HG03280 (cell line): ENCODE results near the gene ATP8A2.

Experiments
- ATAC-seq: cut with Tn5 transposase; IDR thresholded peaks from one replicate; pipeline ENCODE4 v1.9.1; 2021; ENCODE audit warnings: mild to moderate bottlenecking, moderate library complexity; ENCODE audit not compliant: unreplicated experiment

Gene ATP8A2

DNA sequence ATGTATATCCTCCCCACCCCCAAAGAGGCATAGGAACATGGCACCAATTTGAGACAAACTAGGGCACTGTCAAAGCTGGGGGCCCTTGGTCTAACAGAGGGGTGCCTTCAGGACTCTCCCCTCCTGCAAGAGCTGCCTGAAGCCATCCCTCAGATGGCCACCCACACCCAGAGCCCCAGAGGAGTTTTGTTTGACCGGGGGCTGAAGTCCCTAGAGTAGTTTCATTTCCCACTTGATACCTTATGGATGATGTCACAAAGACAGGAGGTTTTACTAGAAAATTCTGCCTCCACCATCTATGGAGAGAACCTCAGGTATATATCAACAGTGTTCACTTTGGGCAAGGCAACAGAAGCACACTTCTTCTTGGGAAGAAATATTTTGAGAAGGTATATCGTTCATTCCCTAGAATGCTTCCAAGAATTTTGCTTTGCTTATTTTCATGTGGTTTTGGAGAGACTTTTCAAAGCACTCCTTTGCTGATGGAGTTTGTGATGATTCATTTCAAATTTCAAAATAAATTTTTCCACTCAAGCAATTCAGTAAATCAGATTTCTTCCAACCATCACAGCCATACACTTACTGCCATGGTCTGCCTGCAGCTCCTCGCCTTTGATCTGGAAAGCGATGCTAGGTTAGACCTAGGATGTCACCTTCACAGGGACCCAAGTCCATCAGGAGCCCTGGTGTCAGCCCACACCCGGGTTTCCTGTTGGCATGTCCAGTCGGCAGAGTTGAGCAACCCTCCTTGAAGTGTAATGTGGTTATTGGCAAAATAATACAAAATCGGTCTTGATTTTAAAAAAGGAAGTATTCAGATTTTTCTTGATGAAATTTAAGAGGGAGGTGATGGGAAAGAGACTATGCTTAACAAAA, 473.0 kb downstream of the ATP8A2 start:
- ATAC-seq: no peak

DNA sequence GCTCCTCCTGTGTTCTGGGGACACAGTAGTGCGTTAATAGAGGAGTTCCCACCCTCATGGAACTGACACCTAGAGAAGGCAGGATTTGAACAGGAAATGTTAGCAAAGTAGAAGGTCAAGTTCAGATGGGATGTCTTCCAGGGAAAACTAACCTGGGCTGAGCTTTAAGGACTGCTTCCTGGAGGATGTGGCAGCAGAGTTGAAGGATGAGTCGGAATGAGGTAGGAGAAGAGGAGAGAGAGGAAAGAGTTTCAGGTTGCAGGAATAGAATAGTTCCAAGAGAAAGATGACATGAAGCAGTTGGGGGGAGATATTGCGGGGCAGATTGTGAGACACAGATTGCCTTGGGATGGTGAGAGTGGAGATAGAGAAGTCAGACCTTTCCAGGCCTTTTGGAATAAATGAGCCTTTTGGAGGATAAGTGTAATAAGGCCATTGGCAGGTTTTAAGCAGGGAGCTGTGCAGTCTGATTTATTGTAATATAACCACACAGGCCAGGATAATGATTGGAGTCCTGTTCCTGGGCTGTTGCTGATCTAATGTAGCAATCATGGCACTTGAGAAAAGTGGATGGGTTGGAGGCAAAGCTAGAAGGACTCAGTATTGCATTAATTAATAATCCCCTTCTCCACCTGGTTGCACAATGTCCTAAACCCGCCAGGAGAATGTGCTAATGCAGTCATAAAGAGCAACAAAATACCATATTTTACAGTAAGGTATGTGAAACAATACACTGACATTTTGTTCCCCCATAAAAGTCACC, 474.6 kb downstream of the ATP8A2 start:
- no peak for ATAC-seq

DNA sequence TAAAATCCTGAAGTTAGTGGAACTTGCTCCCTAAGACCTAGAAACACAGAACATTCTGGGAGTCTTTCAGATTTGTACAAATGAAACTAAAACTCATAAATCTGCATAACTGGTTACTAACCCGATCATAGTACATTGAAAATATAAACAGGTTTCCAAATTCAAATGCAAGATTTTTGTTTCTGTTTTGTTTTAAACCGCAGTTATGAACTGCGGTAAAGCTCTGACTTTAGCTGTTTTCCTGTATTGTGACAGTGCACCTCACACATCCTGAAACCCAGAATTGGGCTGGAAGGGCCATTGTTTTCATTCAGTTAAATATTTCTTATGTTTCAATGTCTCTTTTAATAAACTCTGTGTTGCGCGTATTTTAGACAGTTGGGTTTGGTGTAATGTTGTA, 475.4 kb downstream of the ATP8A2 start:
- no peak for ATAC-seq

DNA sequence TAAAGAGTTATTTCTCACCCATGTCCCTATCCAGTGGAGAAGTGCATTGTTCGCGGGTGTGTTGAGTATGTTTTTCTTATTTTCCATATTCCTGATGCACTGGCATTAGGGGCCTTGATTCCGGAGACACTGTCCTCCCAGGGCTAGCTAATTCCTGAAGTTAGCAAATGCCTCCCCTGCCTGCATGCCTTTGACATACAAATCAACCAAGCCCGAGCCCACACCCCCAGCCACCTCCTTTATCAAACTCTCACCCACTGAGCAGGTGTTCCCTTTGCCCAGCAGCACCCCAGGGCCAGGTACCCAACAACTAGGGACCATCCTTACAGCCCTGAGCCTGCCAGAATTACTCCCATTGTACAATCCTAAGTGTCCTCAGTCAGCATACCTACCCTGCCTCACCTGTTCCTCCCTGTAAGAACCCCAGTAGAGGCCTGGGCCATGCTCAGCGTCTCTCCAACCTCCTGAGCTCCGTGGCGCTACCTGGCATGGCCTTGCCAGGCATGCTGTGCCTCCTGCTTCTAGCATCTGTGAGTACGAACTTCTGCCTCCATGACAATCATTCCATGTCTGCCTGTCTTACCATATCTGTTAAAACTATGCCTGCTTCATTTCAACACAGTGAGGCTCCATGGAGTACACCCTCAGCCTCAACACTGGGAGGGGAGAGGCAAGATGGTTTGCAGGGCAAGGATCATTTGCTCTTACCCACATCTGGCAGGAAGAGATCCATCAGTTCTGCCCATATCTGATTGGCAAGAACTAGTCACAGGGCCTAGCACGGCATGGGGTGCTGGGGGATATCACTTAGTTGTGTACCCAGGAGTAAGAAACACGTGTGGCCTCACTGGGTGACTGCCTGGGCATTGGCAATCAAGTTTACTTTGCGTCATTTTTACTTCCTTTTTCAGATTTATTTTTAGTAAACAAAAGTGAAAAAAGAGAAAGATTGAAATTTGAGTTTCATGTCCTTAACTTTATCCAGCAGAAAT, 476.2 kb downstream of the ATP8A2 start:
- ATAC-seq: no peak

DNA sequence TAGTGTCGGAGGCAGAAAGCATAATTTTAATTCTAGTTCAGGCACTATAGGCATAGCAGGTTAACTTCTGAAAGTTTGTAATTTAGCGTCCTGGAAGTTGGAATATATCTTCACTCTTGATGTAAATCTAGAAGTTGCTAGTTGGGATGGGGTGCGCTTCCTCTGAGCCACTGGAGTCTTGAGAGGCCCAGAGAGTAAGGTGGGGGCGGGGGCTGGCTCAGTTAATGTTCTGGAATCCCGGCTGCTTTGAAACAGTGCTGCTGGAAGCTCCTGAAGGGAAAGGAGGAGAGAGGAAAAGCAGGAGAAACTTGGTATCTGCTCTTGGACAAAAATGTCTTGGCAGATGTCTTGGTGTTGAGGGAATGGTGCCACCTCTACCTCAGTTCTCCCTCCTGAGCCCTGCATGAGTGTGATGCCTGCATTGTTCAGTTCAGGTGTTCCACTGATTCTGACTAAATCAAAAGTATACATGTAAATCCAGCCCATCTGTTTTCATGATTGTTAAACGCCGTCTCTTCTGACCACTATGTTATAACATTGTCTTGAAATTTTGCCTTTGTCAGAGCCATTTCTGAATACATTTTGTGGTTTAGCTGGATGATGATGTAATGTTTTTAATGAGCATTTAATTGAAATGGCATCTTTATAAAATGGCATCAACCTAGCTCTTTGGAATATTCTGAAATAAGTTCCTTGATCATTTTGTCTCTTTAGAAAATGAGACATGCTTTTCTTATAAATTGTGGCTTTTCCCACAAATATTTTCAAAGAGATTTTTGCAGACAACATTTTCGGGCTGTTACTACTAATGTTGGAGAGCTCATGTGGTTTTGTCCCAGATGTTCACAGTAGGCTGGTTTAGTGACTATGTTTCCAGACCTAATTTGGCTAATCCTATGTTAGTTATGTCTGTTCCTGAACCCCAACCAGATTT, 477.3 kb downstream of the ATP8A2 start:
- no peak for ATAC-seq

DNA sequence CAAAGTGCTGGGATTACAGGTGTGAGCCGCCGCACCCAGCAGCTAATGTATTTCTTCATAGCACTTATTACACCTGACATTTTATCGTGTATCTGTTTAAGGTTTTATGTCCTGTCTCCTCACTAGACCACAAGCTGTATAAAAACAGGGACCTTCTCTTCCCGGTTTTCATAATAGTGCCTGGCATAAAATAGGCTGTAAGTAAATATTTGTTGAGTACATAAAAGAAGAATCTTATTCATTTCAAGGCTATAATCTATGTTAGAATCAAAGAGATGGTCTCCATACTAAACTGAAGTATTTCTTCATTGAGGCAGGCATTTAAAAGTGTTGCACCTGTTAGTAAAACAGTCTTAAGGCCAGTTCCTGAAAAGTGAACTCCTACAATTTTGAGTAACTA, 486.1 kb downstream of the ATP8A2 start:
- no peak for ATAC-seq

DNA sequence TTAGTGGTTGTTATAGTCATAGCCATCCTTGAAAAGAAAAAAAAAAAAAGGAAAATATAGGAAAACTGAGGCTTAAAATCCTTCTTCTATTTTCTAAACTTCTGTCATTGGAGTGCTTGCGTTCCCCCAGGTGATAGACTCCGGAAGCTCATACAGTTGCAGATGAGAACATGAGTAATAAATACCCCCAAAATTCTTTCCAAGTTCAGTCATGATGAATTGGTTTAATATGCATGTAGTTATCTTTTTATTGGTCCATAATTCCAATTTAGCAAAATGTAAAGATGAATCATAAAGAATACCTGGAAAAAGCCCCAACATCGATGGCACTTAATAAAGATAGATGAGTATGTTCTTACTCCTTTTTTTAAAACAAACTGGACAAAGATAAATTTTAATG, 487.8 kb downstream of the ATP8A2 start:
- ATAC-seq: no peak

DNA sequence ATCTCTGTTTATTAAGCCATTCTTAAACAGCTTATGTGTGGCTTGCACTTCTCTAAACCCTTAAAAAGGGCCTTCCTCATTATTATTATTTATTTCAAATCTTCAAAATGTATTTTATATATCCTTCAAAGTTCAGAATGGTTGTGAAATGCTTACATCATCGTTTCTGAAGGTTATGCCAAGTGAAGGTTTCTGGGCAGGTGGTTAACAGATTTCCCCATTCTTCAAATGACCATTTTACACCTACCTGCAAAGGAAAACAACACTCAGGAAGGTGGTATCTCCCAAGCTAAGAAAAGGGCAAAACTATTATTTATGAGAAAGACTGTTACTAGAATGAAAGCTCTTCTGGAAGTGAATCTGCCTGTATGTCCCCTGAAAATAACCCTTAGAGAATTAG, 488.5 kb downstream of the ATP8A2 start:
- ATAC-seq: no peak

DNA sequence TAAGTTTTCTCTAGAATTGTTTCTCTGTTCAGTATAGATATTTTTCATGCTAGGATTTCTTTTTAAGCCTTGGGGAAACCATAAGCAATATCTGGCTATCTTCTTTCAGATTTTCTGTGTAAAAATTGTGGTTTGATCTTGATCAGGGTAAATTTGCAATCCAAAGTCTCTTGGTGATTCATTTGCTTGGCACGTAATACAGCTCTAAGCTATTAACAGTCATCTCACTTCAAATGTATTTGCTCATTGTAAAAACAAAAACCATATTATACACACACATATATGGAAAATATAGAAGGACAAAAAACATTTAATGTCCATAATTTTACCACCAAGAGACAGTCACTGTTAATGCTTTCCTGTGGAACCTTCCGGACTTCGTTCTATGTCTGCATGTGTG, 489.1 kb downstream of the ATP8A2 start:
- no peak for ATAC-seq

DNA sequence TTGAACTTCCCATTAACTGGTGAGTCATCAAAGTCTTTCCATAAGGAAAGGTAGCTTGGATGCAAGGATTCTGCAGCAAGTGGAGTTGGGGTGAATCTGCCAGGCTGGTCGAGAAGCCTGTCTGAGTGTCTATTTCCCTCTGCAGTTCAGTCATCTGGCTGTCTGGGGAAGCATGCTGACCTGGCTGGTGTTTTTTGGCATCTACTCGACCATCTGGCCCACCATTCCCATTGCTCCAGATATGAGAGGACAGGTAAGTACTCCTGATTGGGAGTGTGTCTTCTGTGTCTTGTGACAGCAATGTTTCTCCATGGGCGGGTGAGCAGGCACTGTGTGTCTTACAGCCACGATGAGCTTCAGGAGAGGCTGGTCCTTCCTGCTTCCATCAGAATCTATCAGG, 490.4 kb downstream of the ATP8A2 start:
- no peak for ATAC-seq

DNA sequence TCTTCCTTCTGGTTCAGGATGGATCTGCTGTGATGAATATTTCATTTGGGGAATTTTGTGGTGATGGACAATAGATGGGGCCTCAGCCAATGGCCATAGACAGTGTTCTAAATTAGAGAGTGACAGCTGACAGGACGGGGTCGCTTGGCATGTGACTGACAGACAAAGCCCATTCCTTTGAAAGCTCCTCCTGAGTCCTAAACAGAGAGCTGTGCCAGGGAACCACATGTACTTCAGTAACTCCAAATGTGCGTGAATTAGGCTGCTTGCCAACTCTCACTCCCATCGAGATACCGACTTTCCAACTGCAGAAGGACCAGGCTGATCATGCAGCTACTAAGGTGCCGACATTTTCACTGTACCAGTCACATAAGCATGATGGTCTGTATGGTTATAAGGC, 492.3 kb downstream of the ATP8A2 start:
- no peak for ATAC-seq

DNA sequence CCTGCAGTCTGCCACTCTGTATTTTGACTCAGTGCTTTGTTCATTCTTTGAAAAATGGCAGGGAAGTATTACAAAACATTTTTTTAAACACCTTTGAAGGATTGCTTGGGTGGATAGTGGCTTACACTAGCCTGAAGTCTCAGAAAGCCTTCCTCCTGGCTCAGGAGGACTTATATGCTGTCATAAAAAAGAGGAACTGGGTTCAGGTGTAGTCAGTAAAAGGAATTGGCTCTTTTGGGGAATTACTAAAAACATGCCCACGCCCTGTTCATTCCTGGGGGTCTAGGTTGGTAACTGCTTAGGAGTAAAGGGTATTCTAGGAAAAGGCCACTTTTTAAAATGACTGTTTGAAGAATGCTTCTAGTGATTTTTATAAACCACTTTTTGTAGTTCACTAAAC, 493.2 kb downstream of the ATP8A2 start:
- ATAC-seq: no peak

DNA sequence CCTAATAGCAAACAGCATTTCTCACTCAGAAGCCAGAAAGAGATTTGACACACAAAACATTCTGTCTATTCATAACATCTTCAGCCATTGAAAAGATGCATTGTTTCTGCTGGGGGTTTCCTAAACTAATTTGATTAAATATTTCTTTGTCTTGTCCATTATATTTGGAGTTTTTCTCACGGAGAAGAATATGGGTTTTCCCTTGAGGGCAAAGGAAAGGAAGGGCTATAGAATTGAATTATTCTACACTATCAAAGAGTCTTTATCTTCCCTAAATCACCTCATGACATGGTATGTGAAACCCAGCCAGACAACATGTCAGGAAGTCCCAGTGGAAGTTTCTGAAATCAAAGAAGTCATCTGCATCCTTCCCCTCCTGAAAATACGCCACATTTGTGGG, 493.6 kb downstream of the ATP8A2 start:
- ATAC-seq: no peak

DNA sequence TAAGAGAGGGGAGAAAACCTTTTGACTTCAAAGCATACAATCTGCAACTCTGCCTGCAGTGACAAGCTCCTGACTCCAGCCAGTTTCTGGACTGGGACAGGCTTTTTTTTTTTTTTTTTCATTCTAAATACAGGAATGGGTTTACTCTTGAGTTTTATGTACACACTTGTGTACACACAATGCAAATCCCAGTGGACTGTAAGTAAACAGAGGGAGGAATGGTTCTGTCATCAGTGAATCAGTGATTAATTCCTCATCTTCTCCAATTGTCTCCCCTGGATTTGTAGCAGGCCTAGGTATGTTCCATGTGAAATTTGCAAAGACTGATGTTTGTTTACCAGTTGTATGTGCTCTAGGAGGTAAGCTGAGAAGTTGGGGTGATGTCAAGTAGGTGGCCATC, 495.3 kb downstream of the ATP8A2 start:
- ATAC-seq: no peak

DNA sequence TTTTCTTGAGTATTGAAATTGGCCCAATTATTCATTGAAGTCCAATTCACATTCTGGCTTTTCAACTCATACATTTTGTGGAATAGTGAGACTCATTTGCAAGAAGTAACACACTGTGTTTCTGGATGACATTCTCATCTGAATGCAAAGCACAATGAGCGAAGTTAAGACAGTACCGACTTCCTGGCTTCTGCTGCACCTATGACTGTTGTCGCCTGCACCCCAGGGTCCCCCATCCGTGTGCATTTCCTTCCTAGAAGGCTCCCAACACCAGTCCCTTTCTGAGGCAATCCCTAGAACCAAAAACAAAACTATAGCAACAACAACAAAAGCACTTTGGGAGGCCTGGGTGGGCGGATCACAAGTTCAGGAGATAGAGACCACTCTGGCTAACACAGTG, 496.7 kb downstream of the ATP8A2 start:
- no peak for ATAC-seq

DNA sequence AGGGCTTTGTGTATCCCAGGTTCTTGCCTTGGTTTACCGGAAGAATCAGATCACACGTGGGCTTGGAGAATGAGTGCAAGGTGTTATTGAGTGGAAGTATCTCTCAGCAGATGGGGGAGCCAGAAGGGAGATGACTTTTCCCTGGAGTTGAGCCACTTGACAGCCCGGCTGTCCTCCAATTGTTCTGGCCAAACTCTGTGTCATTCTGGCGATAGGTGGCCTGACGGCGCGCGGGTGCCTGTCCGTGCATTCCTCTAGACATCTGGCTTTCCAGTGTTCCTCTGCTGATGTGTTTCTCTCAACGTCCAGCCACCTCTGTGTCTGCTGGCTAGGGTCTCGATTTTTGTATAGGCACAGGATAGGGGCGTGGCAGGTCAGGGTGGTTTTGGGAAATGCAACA, 498.2 kb downstream of the ATP8A2 start:
- no peak for ATAC-seq

DNA sequence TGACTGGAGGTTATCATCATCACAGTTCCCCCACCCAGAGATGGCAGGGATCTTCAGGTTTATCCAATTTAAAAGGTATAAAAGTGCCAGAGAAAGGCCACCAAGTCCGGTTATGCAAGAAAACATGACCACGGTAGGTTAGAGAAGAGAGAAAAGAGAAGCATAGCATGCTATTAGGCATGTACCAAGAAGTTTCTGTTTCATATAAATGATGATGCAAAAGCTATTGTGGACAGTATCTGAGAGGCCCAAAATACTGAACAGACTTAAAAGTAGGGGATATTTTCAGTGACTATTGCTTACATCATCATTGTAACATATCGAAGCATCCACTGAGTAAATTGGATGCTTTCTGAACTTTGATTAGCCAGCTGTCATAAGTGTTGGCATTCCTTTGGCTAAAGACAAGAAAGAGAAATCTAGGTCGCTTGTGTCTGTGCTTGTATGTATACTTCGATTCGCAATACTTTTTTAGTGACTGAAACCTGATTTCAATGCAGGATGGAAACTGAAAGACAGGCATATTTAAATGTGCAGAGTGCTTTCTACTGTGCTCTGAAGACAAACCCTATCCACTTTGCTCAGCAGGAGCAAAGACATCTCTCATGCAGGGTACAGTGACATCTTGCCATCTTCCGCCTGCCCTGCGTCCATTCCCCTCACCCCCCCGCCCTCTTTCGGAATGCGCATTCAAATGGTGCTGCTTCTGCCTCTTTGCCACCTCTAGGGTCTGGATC, 499.8 kb downstream of the ATP8A2 start:
- no peak for ATAC-seq

DNA sequence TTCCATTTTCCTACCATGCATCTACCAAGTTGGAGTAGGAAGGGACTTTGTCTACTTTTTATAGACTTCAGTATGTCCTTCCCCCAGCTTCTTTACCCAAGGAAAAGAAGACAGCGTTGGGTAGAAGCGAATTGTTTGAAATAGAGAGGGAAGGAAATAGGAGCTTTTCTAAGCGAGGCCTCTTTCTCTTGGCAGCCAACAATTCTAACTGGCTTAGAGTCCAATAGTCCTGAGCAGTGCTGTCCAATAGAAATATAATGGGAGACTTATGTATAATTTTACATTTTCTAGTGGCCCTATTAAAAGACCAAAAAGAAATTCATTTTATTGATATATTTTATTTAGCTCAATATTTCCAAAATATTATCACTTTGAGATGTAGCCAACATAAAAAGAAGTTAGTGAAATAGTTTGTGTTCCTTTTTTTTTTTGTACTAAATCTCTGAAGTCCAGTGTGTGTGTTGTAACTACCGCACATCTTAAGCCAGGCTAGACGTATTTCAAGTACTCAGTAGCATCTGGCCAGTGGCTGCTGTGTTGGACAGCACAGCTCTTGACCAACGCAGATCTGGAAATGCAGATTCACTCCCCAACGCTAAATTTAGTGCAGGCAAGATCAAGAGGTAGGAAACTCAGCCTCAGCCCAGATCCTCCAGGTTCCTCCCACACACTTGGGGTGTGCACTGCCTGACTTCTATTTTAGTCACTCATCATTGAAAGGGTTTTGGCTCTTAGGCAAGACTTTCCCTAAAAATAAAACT, 500.9 kb downstream of the ATP8A2 start:
- no peak for ATAC-seq

DNA sequence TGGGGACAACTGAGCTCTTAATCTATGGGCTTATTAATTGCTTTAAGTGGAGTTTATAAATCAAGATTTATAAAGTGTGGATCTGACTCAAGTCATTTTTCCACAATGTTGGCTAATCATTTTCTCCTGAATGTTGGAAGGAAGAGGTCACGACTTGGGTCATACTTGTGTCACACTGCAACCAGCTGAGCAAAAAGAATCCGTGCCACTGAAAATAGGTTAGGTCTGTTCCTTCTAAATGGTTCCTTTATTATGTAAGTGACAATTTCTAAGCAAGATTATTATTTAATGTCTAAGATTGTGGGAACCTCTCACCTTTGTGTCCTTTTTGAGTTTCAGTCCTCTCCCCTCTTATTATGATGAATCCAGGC, 501.5 kb downstream of the ATP8A2 start:
- no peak for ATAC-seq
